GM12873 (cell line): ENCODE results near the gene FHIP1B.

Experiments
- CTCF ChIP-seq: IDR thresholded peaks from 2 replicates; pipeline ENCODE4 v1.5.1; 2012; ENCODE audit warnings: low read depth, mild to moderate bottlenecking, moderate library complexity, low read length, control low read depth; ENCODE audit not compliant: insufficient read depth; ENCODE audit errors: missing control alignments

The FHIP1B gene

DNA sequence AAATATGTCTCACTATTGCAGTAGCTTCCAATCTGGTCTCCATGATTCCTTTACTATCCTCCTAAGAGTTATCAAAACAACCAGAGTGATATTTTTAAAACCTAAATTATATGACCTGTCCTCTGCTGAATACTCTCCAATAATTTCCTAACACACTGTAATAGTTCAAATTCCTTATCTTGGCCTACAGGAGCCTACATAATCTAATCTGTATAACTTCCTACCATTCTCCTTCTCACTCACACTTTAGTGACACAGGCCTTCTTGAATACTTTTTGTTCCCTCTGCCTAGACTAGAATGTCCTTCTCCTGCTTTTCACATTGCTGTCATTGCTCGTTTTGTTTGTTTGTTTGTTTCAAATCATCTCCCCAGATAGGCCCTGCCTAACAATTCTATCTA lies 9.4 kb downstream of the FHIP1B start:
- TF ChIP-seq CTCF: no peak

DNA sequence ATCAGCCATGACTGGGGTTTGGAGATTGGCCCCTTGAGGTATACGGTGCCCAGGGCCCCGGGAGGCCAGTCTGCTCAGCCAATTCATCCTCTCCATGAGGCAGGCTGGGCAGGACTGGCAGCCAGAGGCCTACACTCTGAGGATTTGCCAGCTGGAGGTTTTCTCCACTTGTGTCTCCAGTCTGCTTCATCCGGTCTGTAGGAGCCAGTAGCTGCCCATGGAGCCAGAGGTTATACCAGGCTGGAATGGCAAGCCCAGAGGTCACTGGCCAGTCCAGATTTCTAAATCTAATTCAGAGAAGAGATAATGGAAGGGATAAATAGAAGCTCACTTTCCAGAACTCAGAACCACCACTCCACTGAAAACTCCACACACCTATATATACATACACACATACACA lies 10.0 kb downstream of the FHIP1B start:
- no peak for TF ChIP-seq CTCF

DNA sequence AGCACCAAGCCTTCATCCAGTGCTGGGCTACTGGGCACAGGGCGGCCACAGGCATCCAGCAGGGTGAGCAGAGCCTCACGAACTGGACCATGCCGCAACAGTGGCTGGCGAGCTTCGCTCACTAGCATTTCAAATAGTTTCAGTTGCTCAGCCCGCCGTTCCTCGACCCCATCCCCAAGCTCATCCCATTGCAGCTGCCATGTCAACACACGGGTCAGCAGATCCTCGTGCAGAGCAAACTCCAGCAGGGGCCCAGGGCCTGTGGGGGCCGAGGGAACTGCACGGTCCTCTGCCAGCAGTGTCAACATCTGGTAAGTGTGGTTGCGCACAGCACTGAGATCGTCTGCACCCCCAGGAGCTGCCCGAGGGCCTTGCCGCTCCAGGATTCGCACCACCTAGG lies 10.6 kb downstream of the FHIP1B start:
- no peak for TF ChIP-seq CTCF

- TF ChIP-seq CTCF: no peak
Observed at GRCh38 chr11:6219359-6219758, 15.1 kb downstream of the FHIP1B start.

- TF ChIP-seq CTCF: no peak
Observed at GRCh38 chr11:6217722-6218121, 16.7 kb downstream of the FHIP1B start.

- TF ChIP-seq CTCF: no peak
Observed at GRCh38 chr11:6216501-6216900, 17.9 kb downstream of the FHIP1B start.

GRCh38 chr11:6214530-6214929 lies 19.9 kb downstream of the FHIP1B start:
- no peak for TF ChIP-seq CTCF
